HEK293 (cell line): Measurements from ENCODE around the gene GRIPAP1.

Source experiments
- EGR2 ChIP-seq: fragments of 450-650 bp; formaldehyde crosslinking; IDR thresholded peaks from 2 replicates; pipeline ENCODE4 v1.5.1; 2016; ENCODE audit warnings: low read depth, missing biosample characterization, missing genetic modification characterization
- FEZF1 ChIP-seq: fragments of 450-650 bp; formaldehyde crosslinking; IDR thresholded peaks from 2 replicates; pipeline ENCODE4 v1.5.1; 2016; ENCODE audit warnings: missing biosample characterization, missing genetic modification characterization
- GLI2 ChIP-seq: fragments of 450-650 bp; formaldehyde crosslinking; IDR thresholded peaks from 2 replicates; pipeline ENCODE4; 2017; ENCODE audit warnings: missing biosample characterization, missing genetic modification characterization, low read depth, borderline replicate concordance
- GLI4 ChIP-seq: fragments of 450-650 bp; formaldehyde crosslinking; IDR thresholded peaks from 2 replicates; pipeline ENCODE4 v1.5.1; 2016; ENCODE audit warnings: missing biosample characterization, missing genetic modification characterization
- GLIS1 ChIP-seq: fragments of 450-650 bp; formaldehyde crosslinking; IDR thresholded peaks from 2 replicates; pipeline ENCODE4 v1.5.1; 2016; ENCODE audit warnings: missing biosample characterization, missing genetic modification characterization
- GLIS2 ChIP-seq: fragments of 450-650 bp; formaldehyde crosslinking; IDR thresholded peaks from 2 replicates; pipeline ENCODE4 v1.5.1; 2016; ENCODE audit warnings: missing biosample characterization, missing genetic modification characterization
- MEIS1 ChIP-seq: sonication (generic); formaldehyde crosslinking; IDR thresholded peaks from 2 replicates; pipeline ENCODE4 v1.8.1; 2022; ENCODE audit warnings: missing genetic modification reagents, mild to moderate bottlenecking, borderline replicate concordance
- PRDM1 ChIP-seq: fragments of 450-650 bp; formaldehyde crosslinking; IDR thresholded peaks from 2 replicates; pipeline ENCODE4; 2016; ENCODE audit warnings: missing biosample characterization, missing genetic modification characterization
- SP2 ChIP-seq: fragments of 450-650 bp; formaldehyde crosslinking; IDR thresholded peaks from 2 replicates; pipeline ENCODE4 v1.5.1; 2016; ENCODE audit warnings: missing biosample characterization, missing genetic modification characterization
- TCF7L2 ChIP-seq: IDR thresholded peaks from 2 replicates; pipeline ENCODE4 v1.6.1; 2011; ENCODE audit warnings: low read depth, mild to moderate bottlenecking, inconsistent platforms, low read length, moderate library complexity, borderline replicate concordance
- WT1 ChIP-seq: fragments of 450-650 bp; formaldehyde crosslinking; IDR thresholded peaks from 2 replicates; pipeline ENCODE4 v1.5.1; 2016; ENCODE audit warnings: missing biosample characterization, missing genetic modification characterization
- ZBTB8A ChIP-seq: fragments of 450-650 bp; formaldehyde crosslinking; IDR thresholded peaks from 2 replicates; pipeline ENCODE4 v1.5.1; 2016; ENCODE audit warnings: missing biosample characterization, missing genetic modification characterization
- ZFHX2 ChIP-seq: fragments of 450-650 bp; formaldehyde crosslinking; conservative IDR thresholded peaks from 2 replicates; pipeline ENCODE4 v1.5.1; 2016; ENCODE audit warnings: missing biosample characterization, missing genetic modification characterization
- ZFP37 ChIP-seq: fragments of 450-650 bp; formaldehyde crosslinking; IDR thresholded peaks from 2 replicates; pipeline ENCODE4 v1.5.1; 2016; ENCODE audit warnings: missing biosample characterization, missing genetic modification characterization
- ZNF146 ChIP-seq: fragments of 450-650 bp; formaldehyde crosslinking; IDR thresholded peaks from 2 replicates; pipeline ENCODE4 v1.5.1; 2016; ENCODE audit warnings: missing biosample characterization, missing genetic modification characterization
- ZNF155 ChIP-seq: fragments of 450-650 bp; formaldehyde crosslinking; IDR thresholded peaks from 2 replicates; pipeline ENCODE4 v1.5.1; 2016; ENCODE audit warnings: missing biosample characterization, missing genetic modification characterization
- ZNF169 ChIP-seq: fragments of 450-650 bp; formaldehyde crosslinking; IDR thresholded peaks from 2 replicates; pipeline ENCODE4 v1.5.1; 2016; ENCODE audit warnings: missing biosample characterization, missing genetic modification characterization
- ZNF366 ChIP-seq: fragments of 450-650 bp; formaldehyde crosslinking; conservative IDR thresholded peaks from 2 replicates; pipeline ENCODE4 v1.5.1; 2016; ENCODE audit warnings: missing biosample characterization, missing genetic modification characterization
- ZNF394 ChIP-seq: fragments of 450-650 bp; formaldehyde crosslinking; IDR thresholded peaks from 2 replicates; pipeline ENCODE4 v1.5.1; 2016; ENCODE audit warnings: missing biosample characterization, missing genetic modification characterization, mild to moderate bottlenecking, moderate library complexity, borderline replicate concordance
- ZNF433 ChIP-seq: fragments of 450-650 bp; formaldehyde crosslinking; IDR thresholded peaks from 2 replicates; pipeline ENCODE4 v1.5.1; 2016; ENCODE audit warnings: missing biosample characterization, missing genetic modification characterization, low read depth
- ZNF514 ChIP-seq: fragments of 450-650 bp; formaldehyde crosslinking; IDR thresholded peaks from 2 replicates; pipeline ENCODE4 v1.5.1; 2016; ENCODE audit warnings: missing biosample characterization, missing genetic modification characterization
- ZNF530 ChIP-seq: fragments of 450-650 bp; formaldehyde crosslinking; IDR thresholded peaks from 2 replicates; pipeline ENCODE4 v1.5.1; 2016; ENCODE audit warnings: low read depth, missing biosample characterization, missing genetic modification characterization
- ZNF549 ChIP-seq: fragments of 450-650 bp; IDR thresholded peaks from 2 replicates; pipeline ENCODE4 v1.5.1; 2018; ENCODE audit warnings: missing biosample characterization, missing genetic modification characterization, mild to moderate bottlenecking, inconsistent platforms, moderate library complexity
- ZNF571 ChIP-seq: fragments of 450-650 bp; formaldehyde crosslinking; IDR thresholded peaks from 2 replicates; pipeline ENCODE4 v1.5.0; 2017; ENCODE audit warnings: missing biosample characterization, missing genetic modification characterization
- ZNF626 ChIP-seq: fragments of 450-650 bp; sonication (Bioruptor Pico); formaldehyde crosslinking; IDR thresholded peaks from 2 replicates; pipeline ENCODE4 v1.5.1; 2018; ENCODE audit warnings: missing biosample characterization, missing genetic modification characterization, inconsistent platforms
- ZNF843 ChIP-seq: fragments of 450-650 bp; formaldehyde crosslinking; IDR thresholded peaks from 2 replicates; pipeline ENCODE4 v1.5.1; 2016; ENCODE audit warnings: missing biosample characterization, missing genetic modification characterization
- TF ChIP-seq, protein P1 (sequence below): fragments of 450-650 bp; formaldehyde crosslinking; IDR thresholded peaks from 2 replicates; pipeline ENCODE4 v1.5.1; 2017; ENCODE audit warnings: missing biosample characterization, missing genetic modification characterization
- TF ChIP-seq, protein P2 (sequence below): fragments of 450-650 bp; formaldehyde crosslinking; IDR thresholded peaks from 2 replicates; pipeline ENCODE4 v1.5.1; 2017; ENCODE audit warnings: missing biosample characterization, missing genetic modification characterization
- TF ChIP-seq, protein P3 (sequence below): fragments of 450-650 bp; formaldehyde crosslinking; IDR thresholded peaks from 2 replicates; pipeline ENCODE4 v1.5.1; 2016; ENCODE audit warnings: missing biosample characterization, missing genetic modification characterization
- TF ChIP-seq, protein P4 (sequence below): fragments of 450-650 bp; formaldehyde crosslinking; IDR thresholded peaks from 2 replicates; pipeline ENCODE4 v1.5.1; 2016; ENCODE audit warnings: missing biosample characterization, missing genetic modification characterization
- TF ChIP-seq, protein P5 (sequence below): fragments of 450-650 bp; formaldehyde crosslinking; IDR thresholded peaks from 2 replicates; pipeline ENCODE4 v1.5.1; 2017; ENCODE audit warnings: missing biosample characterization, missing genetic modification characterization

The GRIPAP1 gene

DNA sequence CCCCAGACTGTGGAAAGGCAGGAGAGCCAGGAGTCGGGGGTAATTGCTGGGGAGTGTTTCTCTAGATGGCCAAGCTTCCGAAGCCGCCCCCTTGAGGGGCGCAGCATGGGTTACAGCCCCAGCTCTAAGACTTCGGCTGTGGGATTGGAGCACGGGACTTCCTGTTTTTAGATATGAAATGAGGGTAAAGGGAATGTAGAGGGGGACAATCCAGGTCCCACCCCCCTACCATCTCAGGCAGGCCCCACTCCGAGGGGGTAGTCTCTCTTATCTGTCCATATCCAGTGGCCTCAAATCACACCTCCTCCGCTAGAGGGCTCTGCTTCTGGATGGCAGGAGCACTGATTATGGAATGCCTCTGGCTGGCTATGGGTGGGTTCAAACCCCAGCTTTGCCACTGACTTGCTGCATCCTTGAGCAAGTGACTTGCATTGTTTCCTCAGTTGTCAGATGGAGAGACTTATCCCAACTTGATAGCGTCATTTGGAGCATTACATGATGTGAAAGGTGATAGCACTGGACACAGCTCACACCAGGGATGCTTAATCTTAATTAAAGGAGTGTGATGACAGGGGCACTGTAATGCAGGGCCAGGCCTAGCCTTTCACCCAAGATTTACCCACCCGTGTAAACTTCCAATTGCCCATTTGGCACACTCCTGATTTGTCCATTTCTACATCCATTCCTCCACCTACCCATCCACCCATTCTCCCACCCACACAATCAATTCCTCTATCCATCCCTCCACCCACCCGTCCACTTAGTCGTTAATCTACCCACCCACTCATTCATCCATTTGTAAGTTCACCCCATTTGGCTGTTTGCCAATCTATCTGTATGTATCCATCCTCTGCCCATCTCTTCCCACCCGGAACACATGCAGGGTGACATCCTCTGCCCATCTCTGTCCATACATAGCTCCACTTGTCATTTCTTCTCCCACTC lies 29.6 kb downstream of the GRIPAP1 start (continued):
- TF ChIP-seq ZFP37, result peak; percentile 50; the same call in 1 of the 2 replicates
- no peak for TF ChIP-seq GLI2 (tag by site-specific recombination)
- TF ChIP-seq ZNF394, result no peak
- TF ChIP-seq GLIS1, result 0 out of 2 replicates have a peak, but pooled peaks have one; percentile 20
- peak; percentile 98 for TF ChIP-seq EGR2 (tag by site-specific recombination)
- no peak for TF ChIP-seq ZNF530
- 0 out of 2 replicates have a peak, but pooled peaks have one; percentile 5 for TF ChIP-seq PRDM1 (tag by site-specific recombination)
- TF ChIP-seq ZNF433 (tag by site-specific recombination), result no peak
- TF ChIP-seq ZFHX2 (tag by site-specific recombination), result peak; percentile 99
- TF ChIP-seq ZNF626 (tag by site-specific recombination), result no peak
- 0 out of 2 replicates have a peak, but pooled peaks have one; percentile 3 for TF ChIP-seq SP2 (tag by site-specific recombination)
- TF ChIP-seq GLIS2 (tag by site-specific recombination), result peak; percentile 39
- 0 out of 2 replicates have a peak, but pooled peaks have one; percentile 4 for TF ChIP-seq ZNF146
- TF ChIP-seq WT1 (tag by site-specific recombination), result no peak
- 0 out of 2 replicates have a peak, but pooled peaks have one; percentile 14 for TF ChIP-seq FEZF1 (tag by site-specific recombination)
- TF ChIP-seq ZNF571, result no peak
- TF ChIP-seq MEIS1 (CRISPR knock-in tag), result no peak
- no peak for TF ChIP-seq ZBTB8A
- no peak for TF ChIP-seq ZNF169 (tag by site-specific recombination)
- TF ChIP-seq GLI4 (tag by site-specific recombination), result no peak
- TF ChIP-seq TCF7L2, result no peak
- TF ChIP-seq ZNF843 (tag by site-specific recombination), result no peak
- no peak for TF ChIP-seq ZNF155
- peak; percentile 93 for TF ChIP-seq ZNF366 (tag by site-specific recombination)
- TF ChIP-seq, protein P1, sequence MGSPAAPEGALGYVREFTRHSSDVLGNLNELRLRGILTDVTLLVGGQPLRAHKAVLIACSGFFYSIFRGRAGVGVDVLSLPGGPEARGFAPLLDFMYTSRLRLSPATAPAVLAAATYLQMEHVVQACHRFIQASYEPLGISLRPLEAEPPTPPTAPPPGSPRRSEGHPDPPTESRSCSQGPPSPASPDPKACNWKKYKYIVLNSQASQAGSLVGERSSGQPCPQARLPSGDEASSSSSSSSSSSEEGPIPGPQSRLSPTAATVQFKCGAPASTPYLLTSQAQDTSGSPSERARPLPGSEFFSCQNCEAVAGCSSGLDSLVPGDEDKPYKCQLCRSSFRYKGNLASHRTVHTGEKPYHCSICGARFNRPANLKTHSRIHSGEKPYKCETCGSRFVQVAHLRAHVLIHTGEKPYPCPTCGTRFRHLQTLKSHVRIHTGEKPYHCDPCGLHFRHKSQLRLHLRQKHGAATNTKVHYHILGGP (tag by site-specific recombination), result no peak
- no peak for TF ChIP-seq ZNF549 (tag by site-specific recombination)
- TF ChIP-seq, protein P2, sequence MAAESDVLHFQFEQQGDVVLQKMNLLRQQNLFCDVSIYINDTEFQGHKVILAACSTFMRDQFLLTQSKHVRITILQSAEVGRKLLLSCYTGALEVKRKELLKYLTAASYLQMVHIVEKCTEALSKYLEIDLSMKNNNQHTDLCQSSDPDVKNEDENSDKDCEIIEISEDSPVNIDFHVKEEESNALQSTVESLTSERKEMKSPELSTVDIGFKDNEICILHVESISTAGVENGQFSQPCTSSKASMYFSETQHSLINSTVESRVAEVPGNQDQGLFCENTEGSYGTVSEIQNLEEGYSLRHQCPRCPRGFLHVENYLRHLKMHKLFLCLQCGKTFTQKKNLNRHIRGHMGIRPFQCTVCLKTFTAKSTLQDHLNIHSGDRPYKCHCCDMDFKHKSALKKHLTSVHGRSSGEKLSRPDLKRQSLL (tag by site-specific recombination), result no peak
- no peak for TF ChIP-seq ZNF514 (tag by site-specific recombination)
- TF ChIP-seq, protein P3, sequence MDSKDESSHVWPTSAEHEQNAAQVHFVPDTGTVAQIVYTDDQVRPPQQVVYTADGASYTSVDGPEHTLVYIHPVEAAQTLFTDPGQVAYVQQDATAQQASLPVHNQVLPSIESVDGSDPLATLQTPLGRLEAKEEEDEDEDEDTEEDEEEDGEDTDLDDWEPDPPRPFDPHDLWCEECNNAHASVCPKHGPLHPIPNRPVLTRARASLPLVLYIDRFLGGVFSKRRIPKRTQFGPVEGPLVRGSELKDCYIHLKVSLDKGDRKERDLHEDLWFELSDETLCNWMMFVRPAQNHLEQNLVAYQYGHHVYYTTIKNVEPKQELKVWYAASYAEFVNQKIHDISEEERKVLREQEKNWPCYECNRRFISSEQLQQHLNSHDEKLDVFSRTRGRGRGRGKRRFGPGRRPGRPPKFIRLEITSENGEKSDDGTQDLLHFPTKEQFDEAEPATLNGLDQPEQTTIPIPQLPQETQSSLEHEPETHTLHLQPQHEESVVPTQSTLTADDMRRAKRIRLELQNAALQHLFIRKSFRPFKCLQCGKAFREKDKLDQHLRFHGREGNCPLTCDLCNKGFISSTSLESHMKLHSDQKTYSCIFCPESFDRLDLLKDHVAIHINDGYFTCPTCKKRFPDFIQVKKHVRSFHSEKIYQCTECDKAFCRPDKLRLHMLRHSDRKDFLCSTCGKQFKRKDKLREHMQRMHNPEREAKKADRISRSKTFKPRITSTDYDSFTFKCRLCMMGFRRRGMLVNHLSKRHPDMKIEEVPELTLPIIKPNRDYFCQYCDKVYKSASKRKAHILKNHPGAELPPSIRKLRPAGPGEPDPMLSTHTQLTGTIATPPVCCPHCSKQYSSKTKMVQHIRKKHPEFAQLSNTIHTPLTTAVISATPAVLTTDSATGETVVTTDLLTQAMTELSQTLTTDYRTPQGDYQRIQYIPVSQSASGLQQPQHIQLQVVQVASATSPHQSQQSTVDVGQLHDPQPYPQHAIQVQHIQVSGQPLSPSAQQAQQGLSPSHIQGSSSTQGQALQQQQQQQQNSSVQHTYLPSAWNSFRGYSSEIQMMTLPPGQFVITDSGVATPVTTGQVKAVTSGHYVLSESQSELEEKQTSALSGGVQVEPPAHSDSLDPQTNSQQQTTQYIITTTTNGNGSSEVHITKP (tag by site-specific recombination), result peak; percentile 68
- TF ChIP-seq, protein P4, sequence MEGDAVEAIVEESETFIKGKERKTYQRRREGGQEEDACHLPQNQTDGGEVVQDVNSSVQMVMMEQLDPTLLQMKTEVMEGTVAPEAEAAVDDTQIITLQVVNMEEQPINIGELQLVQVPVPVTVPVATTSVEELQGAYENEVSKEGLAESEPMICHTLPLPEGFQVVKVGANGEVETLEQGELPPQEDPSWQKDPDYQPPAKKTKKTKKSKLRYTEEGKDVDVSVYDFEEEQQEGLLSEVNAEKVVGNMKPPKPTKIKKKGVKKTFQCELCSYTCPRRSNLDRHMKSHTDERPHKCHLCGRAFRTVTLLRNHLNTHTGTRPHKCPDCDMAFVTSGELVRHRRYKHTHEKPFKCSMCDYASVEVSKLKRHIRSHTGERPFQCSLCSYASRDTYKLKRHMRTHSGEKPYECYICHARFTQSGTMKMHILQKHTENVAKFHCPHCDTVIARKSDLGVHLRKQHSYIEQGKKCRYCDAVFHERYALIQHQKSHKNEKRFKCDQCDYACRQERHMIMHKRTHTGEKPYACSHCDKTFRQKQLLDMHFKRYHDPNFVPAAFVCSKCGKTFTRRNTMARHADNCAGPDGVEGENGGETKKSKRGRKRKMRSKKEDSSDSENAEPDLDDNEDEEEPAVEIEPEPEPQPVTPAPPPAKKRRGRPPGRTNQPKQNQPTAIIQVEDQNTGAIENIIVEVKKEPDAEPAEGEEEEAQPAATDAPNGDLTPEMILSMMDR (tag by site-specific recombination), result 0 out of 2 replicates have a peak, but pooled peaks have one; percentile 57
- TF ChIP-seq, protein P5, sequence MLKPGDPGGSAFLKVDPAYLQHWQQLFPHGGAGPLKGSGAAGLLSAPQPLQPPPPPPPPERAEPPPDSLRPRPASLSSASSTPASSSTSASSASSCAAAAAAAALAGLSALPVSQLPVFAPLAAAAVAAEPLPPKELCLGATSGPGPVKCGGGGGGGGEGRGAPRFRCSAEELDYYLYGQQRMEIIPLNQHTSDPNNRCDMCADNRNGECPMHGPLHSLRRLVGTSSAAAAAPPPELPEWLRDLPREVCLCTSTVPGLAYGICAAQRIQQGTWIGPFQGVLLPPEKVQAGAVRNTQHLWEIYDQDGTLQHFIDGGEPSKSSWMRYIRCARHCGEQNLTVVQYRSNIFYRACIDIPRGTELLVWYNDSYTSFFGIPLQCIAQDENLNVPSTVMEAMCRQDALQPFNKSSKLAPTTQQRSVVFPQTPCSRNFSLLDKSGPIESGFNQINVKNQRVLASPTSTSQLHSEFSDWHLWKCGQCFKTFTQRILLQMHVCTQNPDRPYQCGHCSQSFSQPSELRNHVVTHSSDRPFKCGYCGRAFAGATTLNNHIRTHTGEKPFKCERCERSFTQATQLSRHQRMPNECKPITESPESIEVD (tag by site-specific recombination), result no peak
